NB4 (cell line): ENCODE data around the gene GPAM.

ENCODE experiments used
- DNase-seq: peaks from one replicate; pipeline ENCODE4 v3.0.0; 2010; ENCODE audit warnings: low read depth
- H3K4me3 ChIP-seq: one replicate; pipeline ENCODE4 v1.5.1; 2011; ENCODE audit warnings: mild to moderate bottlenecking, low read depth, low read length, moderate library complexity
- MYC ChIP-seq: IDR thresholded peaks from 2 replicates; pipeline ENCODE4 v1.6.1; 2011; ENCODE audit warnings: low read depth, low read length
- POLR2A ChIP-seq: IDR thresholded peaks from 2 replicates; pipeline ENCODE4 v1.6.1; 2011; ENCODE audit warnings: mild to moderate bottlenecking; ENCODE audit not compliant: insufficient read length; ENCODE audit errors: extremely low read depth
- TF ChIP-seq, protein P1 (sequence below): IDR thresholded peaks from one replicate; pipeline ENCODE4 v1.5.1; 2012; ENCODE audit warnings: low read depth, low read length
- TF ChIP-seq, protein P2 (sequence below): IDR thresholded peaks from 2 replicates; pipeline ENCODE4 v1.6.1; 2011; ENCODE audit warnings: low read depth, low read length

The GPAM gene

DNA sequence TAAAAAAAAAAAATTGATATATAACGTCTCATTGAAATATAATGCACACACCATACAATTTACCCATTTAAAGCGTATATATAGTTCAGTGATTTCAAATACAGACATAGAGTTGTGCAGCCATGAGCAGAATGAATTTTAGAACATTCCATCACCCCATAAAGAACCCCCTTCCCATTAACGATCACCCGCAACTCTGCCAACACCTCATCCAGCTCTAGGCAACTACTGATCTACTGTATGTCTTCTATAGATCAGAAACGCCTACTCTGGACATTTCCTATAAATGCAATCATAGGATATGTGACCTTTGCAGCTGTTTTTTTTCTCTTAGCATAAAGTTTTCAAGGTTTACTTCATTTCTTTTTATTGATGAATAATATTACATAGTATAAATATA lies 33.4 kb upstream of the GPAM start:
- TF ChIP-seq, protein P1, sequence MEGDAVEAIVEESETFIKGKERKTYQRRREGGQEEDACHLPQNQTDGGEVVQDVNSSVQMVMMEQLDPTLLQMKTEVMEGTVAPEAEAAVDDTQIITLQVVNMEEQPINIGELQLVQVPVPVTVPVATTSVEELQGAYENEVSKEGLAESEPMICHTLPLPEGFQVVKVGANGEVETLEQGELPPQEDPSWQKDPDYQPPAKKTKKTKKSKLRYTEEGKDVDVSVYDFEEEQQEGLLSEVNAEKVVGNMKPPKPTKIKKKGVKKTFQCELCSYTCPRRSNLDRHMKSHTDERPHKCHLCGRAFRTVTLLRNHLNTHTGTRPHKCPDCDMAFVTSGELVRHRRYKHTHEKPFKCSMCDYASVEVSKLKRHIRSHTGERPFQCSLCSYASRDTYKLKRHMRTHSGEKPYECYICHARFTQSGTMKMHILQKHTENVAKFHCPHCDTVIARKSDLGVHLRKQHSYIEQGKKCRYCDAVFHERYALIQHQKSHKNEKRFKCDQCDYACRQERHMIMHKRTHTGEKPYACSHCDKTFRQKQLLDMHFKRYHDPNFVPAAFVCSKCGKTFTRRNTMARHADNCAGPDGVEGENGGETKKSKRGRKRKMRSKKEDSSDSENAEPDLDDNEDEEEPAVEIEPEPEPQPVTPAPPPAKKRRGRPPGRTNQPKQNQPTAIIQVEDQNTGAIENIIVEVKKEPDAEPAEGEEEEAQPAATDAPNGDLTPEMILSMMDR: no peak
- TF ChIP-seq POLR2A (no peak), MYC (no peak)
- TF ChIP-seq, protein P2, sequence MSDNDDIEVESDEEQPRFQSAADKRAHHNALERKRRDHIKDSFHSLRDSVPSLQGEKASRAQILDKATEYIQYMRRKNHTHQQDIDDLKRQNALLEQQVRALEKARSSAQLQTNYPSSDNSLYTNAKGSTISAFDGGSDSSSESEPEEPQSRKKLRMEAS: no peak
- no peak overlapping the region for H3K4me3 ChIP-seq
- DNase-seq: no peak

DNA sequence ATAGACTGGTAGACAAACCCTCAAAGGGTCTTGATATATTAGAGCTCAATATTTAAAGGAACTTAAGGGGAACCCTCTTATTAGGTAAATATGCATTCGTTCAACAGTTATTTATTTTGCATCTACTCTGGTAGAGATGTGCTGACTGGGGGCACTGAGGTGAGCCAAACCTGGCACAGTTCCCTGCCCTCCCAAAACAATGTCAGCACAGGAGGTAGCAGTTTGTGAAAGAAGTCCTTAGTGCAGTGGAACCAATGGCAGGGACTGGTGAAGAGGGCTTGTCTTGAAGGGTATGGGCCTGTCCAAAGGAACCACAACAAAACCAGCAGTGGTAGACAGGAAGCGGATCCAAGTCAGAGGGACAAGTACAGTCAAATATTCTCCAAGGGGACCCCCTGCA lies 32.6 kb upstream of the GPAM start:
- no peak for DNase-seq
- no peak overlapping the region for H3K4me3 ChIP-seq
- TF ChIP-seq, protein P2: no peak
- TF ChIP-seq MYC (no peak), POLR2A (no peak)
- TF ChIP-seq, protein P1: no peak

DNA sequence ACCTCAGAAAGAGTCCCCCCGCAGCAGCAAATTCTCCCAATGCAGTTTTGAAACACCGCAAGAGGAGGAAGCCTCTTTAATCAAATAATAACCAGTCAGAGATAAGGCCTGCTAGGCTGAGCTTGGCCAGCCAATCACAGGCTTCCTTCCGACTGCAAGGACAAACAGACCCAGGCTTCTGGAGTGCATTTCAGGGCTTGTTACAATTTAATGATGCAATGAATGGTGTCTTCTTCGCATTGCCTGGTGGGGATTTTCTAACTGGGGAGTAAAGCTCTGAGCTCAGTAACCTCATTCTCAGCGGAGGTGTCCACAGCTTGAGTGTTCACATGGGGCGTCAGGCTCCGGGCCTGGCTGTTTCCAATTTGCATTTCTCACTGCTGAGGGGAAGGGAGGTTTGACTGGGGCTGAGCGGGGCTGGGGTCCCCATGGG lies 31.8 kb upstream of the GPAM start:
- no peak for DNase-seq
- TF ChIP-seq, protein P2: no peak
- no peak for TF ChIP-seq POLR2A
- no peak for TF ChIP-seq MYC
- TF ChIP-seq, protein P1: no peak
- no peak overlapping the region for H3K4me3 ChIP-seq

DNA sequence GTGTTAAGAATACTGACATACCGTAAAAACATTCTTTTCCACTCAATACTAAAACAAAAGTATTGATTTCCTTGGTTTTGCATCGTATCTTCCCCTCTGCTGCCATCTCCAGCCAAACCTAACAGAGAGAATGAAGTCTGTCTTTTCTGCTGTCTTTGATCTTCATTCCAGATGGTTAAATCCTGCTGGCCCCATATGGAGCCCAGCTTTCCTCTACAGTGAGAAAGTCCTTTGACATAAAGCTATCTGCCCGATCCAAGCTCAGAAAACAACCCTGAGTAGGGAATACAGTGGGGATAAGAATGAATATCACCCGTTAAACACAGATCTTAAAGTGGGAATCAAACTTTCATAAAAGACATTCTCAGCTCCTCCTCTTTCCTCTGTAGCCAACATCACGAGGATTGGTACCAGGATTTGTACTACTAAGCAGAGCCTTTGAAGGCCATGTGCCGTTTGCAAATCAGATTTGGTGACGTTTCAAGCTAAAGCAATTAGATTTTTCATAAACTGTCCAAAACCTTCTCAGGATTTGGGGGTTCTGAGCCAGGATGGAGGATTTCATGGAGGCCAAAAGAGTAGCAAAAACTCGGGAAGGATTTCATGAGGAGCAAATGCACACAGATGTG lies 30.8 kb upstream of the GPAM start:
- TF ChIP-seq, protein P2: no peak
- TF ChIP-seq, protein P1: no peak
- no peak for TF ChIP-seq POLR2A
- no peak for TF ChIP-seq MYC
- no peak for DNase-seq
- no peak overlapping the region for H3K4me3 ChIP-seq

DNA sequence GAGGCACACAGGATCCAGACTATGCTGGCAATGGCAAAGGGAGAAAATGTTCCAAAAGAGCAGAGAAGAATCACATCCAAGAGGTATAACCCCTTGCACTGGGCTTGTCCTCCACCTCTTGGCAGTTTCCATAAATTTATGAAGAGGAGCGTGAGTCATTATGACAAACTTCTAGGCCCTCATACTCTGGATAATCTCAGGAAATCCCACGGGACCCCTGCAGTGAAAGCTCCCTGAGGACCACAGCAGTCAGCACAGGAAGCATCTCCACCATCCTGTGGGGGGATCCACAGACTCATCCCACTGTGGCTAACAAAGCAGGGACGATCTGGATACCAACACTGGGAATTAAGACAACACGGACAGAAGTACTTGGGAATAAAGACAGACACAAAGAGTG lies 30.3 kb upstream of the GPAM start:
- no peak for TF ChIP-seq POLR2A
- no peak for TF ChIP-seq MYC
- TF ChIP-seq, protein P2: no peak
- no peak for DNase-seq
- no peak overlapping the region for H3K4me3 ChIP-seq

DNA sequence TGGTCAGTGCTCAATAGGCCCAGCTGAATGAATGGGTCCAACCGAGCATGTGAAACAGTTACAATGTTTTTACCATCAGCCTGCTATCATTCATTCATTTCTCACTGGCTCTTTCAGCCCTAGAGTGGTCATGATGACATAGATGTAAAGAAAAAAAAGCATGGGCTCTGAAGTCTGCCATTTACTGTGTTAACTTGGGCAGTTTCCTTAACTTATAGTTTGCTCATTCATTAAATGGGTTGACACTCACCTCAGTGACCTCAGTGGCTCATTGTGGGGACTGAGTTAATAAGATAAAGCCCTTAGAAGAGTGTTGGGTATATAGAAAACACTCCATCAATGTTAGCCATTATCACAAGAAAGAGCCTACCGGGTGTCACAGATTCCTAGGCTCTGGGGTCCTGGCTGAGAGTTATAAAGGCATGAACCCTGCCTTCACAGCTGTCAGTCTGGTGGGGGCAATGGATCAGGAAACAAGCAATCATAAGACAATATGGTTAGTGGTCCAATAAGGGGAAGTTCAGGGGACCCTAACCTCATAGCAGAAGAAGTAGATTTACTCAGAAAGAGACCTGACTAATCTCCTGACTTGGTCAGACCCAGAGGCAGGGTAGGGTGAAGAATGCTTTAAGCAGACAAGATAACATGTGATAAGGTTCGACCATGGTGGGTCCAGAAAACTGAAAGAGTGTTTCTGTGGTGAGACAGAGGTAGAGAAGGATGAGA lies 29.7 kb upstream of the GPAM start:
- TF ChIP-seq POLR2A: no peak
- TF ChIP-seq, protein P2: no peak
- no peak for TF ChIP-seq MYC
- TF ChIP-seq, protein P1: no peak
- no peak for DNase-seq
- no peak overlapping the region for H3K4me3 ChIP-seq
